Loucy (cell line): ENCODE results near the gene TMTC4.

ENCODE experiments used
- CTCF ChIP-seq: fragments of 200-600 bp; sonication (generic); conservative IDR thresholded peaks from 2 replicates; pipeline ENCODE4 v1.5.1; 2014; ENCODE audit warnings: mild to moderate bottlenecking, antibody characterized with exemption, low read length
- EZH2phosphoT487 ChIP-seq: fragments of 200-600 bp; IDR thresholded peaks from 2 replicates; pipeline ENCODE4 v1.6.1; 2018; ENCODE audit warnings: antibody characterized with exemption, mild to moderate bottlenecking, moderate library complexity, borderline replicate concordance

- no peak for TF ChIP-seq CTCF
- no peak for TF ChIP-seq EZH2phosphoT487
Observed at GRCh38 chr13:100584896-100585295, 89.7 kb downstream of the TMTC4 start.
